Anterior cingulate cortex (tissue), 58 donors: ENCODE measurements around the gene CD300LD.

Experiments used
- DNase-seq, 58 donors: peaks; one replicate each; lab custom pipeline; 2025; lab: John Stamatoyannopoulos, UW

The CD300LD gene

GRCh38 chr17:74547264-74547663 lies 44.8 kb downstream of the CD300LD start:
- DNase-seq: no peak

DNA sequence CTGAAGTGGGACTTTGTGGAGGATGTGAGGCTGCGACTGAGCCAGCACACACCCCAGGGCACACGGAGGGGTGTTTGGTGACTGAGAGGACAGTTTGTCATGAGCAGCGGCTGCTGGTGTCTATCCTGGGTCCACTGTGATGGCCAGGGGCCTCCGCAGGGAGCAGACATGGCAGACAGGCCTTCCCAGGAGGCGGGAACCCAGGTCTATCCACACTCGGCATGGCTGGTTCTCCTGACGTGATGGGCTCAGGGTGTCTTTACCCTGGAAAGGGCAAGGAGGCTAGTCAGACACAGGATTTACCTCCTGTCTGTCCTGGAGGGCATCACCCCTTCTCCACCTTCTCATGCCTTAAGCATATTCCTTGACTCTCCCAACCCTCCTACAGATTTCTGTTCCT lies 45.5 kb downstream of the CD300LD start:
- DNase-seq: no peak

- peak in 4 of 58 donors; percentile 8 to 61 (median 40) for DNase-seq
These were observed 46.2 kb downstream of the CD300LD start, which contains the start of gene CD300C for GRCh38 chr17:74545843-74546230. TSS of gene CD300C (minus strand) at chr17:74546115. CDS start at chr17:74545782, 333 bp downstream.

GRCh38 chr17:74544991-74545842 lies 46.9 kb downstream of the CD300LD start:
- no peak for DNase-seq

GRCh38 chr17:74543891-74544760 lies 48.0 kb downstream of the CD300LD start:
- no peak for DNase-seq

GRCh38 chr17:74543406-74543805 lies 48.7 kb downstream of the CD300LD start:
- no peak for DNase-seq

GRCh38 chr17:74542727-74543383 lies 49.2 kb downstream of the CD300LD start:
- DNase-seq: no peak

GRCh38 chr17:74542166-74542565 lies 49.9 kb downstream of the CD300LD start:
- no peak for DNase-seq

GRCh38 chr17:74541176-74542111 lies 50.6 kb downstream of the CD300LD start:
- DNase-seq: no peak

GRCh38 chr17:74539281-74539820 lies 52.7 kb downstream of the CD300LD start:
- DNase-seq: no peak

DNA sequence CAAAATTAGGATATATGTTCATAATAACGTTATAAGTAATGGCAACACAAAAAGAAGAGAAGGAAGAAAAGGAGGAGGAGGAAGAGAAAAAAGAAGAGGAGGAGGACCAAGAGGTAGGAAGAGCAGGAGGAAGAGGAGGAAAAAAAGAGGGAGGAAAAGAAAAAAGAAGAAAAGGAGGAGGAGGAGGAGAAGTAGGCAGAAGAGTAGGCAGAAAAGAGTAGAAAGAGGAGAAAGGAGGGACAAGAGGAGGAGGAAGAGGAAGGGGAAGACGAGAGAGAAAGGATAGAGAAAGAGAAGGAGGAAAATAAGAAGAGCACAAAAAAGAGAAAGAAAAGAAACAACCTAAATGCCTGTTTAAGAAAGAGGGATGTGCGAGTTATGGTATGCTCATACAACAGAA lies 55.2 kb downstream of the CD300LD start:
- no peak for DNase-seq

- peak in 21 of 58 donors; percentile 7 to 58 (median 34) for DNase-seq
These were observed 60.0 kb downstream of the CD300LD start for GRCh38 chr17:74532115-74532514.

GRCh38 chr17:74531231-74531761 lies 60.8 kb downstream of the CD300LD start, which contains the start of gene CD300LB:
TSS of gene CD300LB (minus strand) at chr17:74531475. CDS start at chr17:74531350, 125 bp downstream.
- DNase-seq: no peak

- DNase-seq: no peak
These were observed 61.3 kb downstream of the CD300LD start for GRCh38 chr17:74530831-74531150.
